DMS153 (cell line): ENCODE measurements around the gene KRTAP2-2.
A peak's percentile ranks its signal among the peaks of the same experiment; 100 is the strongest.

Source experiments
- DNase-seq: peaks from one replicate; lab custom pipeline; 2025; lab: John Stamatoyannopoulos, UW

The KRTAP2-2 gene

DNA sequence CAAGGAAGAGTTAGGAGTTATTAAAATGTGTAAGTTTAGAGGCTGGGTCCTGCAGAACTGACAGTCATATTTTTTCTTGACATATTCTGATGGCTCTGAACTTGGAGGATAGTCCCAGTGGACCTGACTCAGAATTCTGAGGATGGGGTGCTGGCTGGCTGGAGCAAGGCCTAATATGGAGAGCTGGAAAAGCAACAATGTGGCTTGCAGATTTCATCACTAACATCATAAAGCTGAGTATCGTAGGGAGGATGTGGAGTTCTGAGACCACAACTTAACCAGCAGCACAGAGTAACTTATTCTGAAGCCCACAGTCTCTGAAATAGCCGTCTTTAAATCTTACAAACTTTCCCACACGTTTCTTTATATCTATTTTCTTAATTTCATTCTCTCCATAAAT, 30.3 kb downstream of the KRTAP2-2 start:
- no peak for DNase-seq

DNA sequence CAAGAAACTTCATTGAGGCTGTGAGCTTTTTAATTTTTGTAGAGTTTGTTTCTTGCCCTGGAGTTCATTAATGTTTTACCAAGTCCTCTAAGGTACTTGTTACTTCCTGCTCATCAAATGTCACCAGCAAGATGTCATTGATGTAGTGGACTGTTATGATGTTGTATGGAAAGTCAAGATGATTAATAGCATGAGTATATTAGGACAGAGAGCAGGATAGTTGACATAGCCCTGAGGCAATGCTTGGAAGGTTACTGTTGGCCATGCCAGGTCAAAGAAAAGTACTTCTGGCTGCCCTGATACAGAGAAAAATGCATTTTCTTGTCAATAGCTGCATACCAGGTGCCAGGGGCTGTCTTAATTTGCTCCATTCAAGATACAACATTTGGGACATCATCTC, 34.7 kb downstream of the KRTAP2-2 start:
- no peak for DNase-seq

DNA sequence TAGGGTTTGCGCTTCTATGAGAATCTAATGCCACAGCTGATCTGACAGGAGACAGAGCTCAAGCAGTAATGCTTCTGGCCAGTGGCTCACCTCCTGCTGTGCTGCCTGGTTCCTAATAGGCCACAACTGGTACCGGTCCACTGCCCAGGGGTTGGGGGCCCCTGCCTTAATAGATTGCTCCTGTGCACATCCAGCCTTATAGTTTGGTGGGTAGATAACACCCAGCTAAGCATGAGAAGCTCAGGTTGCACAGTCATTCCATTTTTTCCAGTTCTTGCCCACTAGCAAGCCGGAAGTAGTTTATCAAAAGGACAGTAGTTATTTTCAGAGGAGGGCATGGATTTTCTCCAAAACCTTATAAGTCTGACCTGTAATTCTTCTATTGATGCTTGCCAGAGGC, 35.6 kb downstream of the KRTAP2-2 start:
- DNase-seq: no peak

DNA sequence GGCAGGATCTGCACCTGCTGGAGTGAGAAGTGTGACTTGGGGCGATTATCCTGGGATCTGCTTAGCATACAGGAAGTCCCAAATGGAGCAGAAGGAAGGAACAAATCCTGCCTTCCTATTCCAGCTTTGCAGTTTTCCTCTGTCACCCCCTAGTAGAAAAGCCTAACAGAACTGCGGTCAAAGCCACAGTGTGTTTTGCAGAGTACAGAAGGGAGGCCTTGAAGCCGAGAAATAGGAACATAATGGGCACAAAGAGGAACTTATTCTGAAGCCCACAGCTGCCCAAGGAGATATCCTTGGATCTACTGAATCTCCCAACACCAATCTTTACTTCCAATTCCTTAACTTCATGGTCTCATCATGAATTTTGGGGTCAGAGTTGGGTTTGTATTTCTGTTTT, 36.5 kb downstream of the KRTAP2-2 start:
- no peak for DNase-seq

GRCh38 chr17:41016578-41017215, 38.3 kb downstream of the KRTAP2-2 start:
- DNase-seq: no peak

DNA sequence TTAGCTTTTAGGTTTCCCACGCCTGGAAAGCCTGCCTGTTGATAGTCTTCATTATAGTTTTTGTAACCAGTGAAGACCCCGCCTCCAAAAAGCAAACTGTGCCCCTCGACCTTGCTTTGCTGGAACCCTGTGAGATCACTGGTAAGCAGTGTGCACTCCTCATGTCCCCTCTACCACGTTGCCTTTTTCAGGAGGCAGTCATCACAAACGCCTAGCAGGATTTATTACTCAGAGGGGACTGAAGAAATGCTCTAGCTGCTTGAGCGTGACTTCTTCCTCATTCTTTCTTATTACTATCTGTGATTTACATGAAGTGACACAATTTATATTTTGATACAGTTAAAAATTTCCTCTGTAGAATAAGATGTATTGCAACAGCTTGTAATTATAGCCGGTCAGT, 39.6 kb downstream of the KRTAP2-2 start:
- no peak for DNase-seq

DNA sequence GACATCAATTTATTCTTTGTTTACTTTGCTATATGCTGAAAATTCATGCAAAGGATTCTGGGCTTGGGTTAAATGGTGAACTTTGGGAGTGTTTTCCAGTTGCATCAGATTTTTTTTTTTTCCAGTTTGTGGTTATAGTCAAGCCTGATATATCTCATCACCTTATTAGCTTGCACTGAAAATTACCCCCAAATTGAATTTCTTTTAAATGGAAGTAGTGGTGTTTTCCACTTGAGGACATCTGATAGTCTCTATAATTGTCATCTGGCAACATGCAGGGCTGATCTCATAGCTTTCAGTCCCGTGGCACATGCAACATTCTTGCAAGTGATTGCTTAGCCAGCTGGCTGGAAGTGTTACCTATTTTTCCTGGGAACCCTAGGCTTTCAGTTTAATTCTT, 41.4 kb downstream of the KRTAP2-2 start:
- no peak for DNase-seq

DNA sequence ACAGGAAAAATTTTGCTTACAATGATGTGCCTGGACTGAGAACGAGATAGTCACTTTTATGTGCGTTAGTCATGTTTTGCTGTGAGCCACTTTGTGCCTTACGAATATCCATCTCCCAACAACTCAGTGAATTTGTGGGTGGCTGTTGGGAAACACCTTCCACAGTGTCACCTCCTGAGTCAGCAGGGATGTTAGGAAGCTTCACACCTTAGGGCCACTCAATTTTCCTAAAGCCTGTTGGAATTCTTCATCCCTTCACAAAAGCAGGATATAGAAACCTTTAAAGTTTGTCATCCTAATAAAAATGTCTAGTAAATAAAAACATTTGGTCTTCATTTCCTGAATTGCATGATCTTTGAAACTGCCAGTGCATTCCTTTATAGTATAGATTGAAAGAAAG, 41.8 kb downstream of the KRTAP2-2 start:
- no peak for DNase-seq

DNA sequence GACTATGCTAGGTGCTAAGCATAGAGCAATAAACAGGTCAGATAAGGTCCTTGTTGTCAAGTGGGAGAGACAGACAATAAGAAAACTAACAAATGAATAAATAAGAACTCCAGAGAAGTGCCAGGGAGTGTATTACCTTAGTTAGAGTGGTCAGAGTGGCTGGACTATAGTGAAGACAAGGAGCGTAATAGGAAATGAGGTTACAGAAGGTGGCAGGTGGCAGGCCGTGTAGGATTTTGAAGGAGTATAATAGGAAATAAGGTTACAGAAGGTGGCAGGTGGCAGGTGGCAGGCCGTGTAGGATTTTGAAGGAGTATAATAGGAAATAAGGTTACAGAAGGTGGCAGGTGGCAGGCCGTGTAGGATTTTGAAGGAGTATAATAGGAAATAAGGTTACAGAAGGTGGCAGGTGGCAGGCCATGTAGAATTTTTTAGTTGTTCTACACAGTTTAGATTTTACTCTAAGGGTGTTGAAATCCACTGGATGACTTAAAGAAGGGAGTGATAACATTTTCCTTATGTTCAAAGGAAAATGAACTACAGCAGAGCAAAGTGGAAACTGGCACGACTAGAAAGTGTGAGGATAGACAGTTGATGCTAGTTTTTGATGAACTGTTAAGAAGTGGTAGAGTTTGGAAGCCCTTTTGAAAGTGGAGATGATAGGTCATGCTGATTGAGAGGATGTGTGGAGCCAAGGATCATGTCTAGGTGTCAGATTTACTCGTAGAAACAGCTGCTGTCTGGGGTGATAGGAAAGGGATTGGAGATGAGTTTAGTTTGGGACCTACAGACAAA, 42.5 kb downstream of the KRTAP2-2 start:
- DNase-seq: no peak

- no peak for DNase-seq
Observed at GRCh38 chr17:41010441-41010840, 44.6 kb downstream of the KRTAP2-2 start.

DNA sequence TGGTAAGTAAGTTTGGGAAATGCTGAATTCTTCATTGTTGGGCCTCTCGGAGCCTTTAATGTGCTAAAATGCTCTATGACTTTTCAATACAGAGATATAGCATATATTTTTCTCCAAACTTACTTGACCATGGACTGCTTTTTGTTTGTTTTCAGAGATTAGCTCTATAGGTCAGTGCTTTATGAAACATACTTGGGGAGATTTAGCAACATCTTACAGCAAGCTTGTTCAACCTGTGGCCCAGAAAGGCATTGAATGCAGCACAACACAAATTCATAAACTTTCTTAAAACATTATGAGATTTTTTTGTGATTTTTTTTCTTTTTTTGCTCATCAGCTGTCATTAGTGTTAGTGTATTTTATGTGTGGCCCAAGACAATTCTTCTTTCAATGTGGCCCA, 45.1 kb downstream of the KRTAP2-2 start:
- no peak for DNase-seq

DNA sequence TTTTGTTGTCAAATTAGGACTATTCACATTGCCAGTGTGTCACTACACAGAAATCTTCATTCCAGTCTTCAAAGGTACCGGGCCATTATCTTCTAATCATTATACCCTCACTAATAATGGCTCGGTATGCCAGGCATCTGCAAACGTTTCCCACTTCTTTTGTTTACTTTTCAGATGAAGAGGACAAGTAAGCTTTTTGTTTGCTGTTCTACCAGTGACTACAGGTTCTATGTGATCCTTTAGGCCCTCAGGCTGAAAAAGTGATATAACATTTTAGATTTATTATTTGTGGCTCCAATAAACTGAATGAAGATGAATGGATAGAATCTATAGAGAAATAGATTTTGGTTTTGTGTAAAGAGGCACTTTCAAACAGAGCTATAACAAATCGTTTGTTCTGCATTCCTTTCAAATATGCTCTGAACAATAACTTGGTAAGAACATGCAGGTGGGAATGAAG, 45.7 kb downstream of the KRTAP2-2 start:
- no peak for DNase-seq

DNA sequence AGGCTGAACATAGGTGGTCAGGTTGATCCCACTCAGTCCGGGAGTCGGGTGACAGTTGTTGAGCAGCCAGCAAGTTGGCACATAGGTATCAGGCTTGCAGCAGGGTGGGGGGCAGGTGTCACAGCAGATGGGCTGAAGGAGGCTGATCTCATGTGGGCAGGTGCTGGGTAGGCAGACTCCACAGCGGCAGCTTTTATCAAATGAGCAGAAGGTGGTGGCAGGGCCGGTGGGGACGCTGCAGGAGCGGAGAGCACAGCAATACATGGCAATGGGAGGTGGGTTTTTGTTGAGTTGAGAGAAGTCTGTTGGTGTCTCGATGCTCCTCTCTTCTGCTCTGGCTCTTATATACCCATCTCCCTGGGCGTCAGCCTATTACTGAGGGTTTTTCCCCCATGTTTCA, 46.2 kb downstream of the KRTAP2-2 start, which contains the start of gene KRTAP3-1:
Gene KRTAP3-1, minus strand, starts transcription at position 318 of the 400 bp plus-strand sequence. Its CDS starts 54 bp downstream, at position 264.
- DNase-seq: peak; percentile 33
